Measurements from ENCODE around the gene BFSP2. TPM values are rescaled to one million over a fixed set of nuclear protein-coding genes. Genes with fewer than 3 reads are reported as not detected.

The BFSP2 gene
- total and polyA plus RNA-seq, 2 of the 4 experiments (the other 2 are of a cell fraction) = not detected

- Histone ChIP-seq H4K20me1 (ENCODE audit: insufficient read depth, low read length) (no peaks in the 10 kb centered on the region), H3K9me3 (ENCODE audit: control insufficient read depth, insufficient read depth, low read length) (no peaks in the 10 kb centered on the region), H3K36me3 (ENCODE audit: control insufficient read depth, insufficient read depth, low read length) (no peaks in the 10 kb centered on the region), H3K14ac (replicated peaks; ENCODE audit: low read depth, low read length) (no peak overlapping the region), H4K5ac (ENCODE audit: low read depth, low read length) (no peak overlapping the region), H3K9ac (ENCODE audit: low read depth, low read length) (no peak overlapping the region), H3K4ac (ENCODE audit: low read depth, low read length) (no peak overlapping the region), H2BK120ac (ENCODE audit: low read depth, low read length) (no peak overlapping the region), H3K9me1 (ENCODE audit: insufficient read depth, low read length) (no peaks in the 10 kb centered on the region), H4K8ac (ENCODE audit: low read depth in 2 of 2, low read length in 2 of 2) (no peak overlapping the region), H2AK9ac (replicated peaks; ENCODE audit: low read depth, low read length, poor library complexity) (no peak overlapping the region), H3K56ac (ENCODE audit: extremely low read depth, insufficient read depth, low read length) (no peak overlapping the region), H3K79me1 (ENCODE audit: low read depth in 1 of 2, low read length in 2 of 2) (no peaks in the 10 kb centered on the region), H3K23ac (ENCODE audit: low read depth, low read length) (no peak overlapping the region), H2AK5ac (ENCODE audit: low read depth, low read length) (no peak overlapping the region), H3K4me1 (ENCODE audit: control insufficient read depth, insufficient read depth, low read length) (no peaks in the 10 kb centered on the region; the same call in 1 of the 2 replicates), H3K4me3 (ENCODE audit: insufficient read depth, low read depth, low read length) (no peak overlapping the region), H3K27me3 (ENCODE audit: control insufficient read depth, insufficient read depth, low read length) (peaks cover 8% of the 10 kb centered on the region), H2BK5ac (ENCODE audit: low read depth, low read length, poor library complexity, severe bottlenecking) (no peak overlapping the region), H2BK20ac (ENCODE audit: low read depth, low read length) (no peak overlapping the region), H2AFZ (replicated peaks; ENCODE audit: low read length, poor library complexity) (no peak overlapping the region), H4K91ac (ENCODE audit: insufficient read depth, low read depth, low read length) (no peak overlapping the region), H3K18ac (ENCODE audit: low read depth, low read length) (no peak overlapping the region), H3K4me2 (ENCODE audit: low read depth, low read length) (no peak overlapping the region), H2BK15ac (ENCODE audit: low read depth, low read length) (no peak overlapping the region), H3K27ac (ENCODE audit: insufficient read depth, low read length) (no peak overlapping the region)
- TF ChIP-seq SMC3 (IDR thresholded peaks at IDR 0.05; ENCODE audit: low read depth, low read length) = no peak
- no peak for TF ChIP-seq RCOR1 (IDR thresholded peaks at IDR 0.05; ENCODE audit: insufficient replicate concordance, low read length)
- TF ChIP-seq CTCF (conservative IDR thresholded peaks at IDR 0.05; ENCODE audit: low read depth, low read length) = no peak
- TF ChIP-seq CEBPB (IDR thresholded peaks at IDR 0.05; ENCODE audit: low read depth, low read length) = no peak
- no peak for TF ChIP-seq NFE2L2 (IDR thresholded peaks at IDR 0.05; ENCODE audit: low read depth, low read length)
- no peak for TF ChIP-seq POLR2A (IDR thresholded peaks at IDR 0.05; ENCODE audit: low read depth, low read length)
- TF ChIP-seq USF2 (IDR thresholded peaks at IDR 0.05; ENCODE audit: low read depth, low read length) = no peak
- TF ChIP-seq MAFK (IDR thresholded peaks at IDR 0.05; ENCODE audit: low read depth, low read length) = no peak
- no peak for TF ChIP-seq MXI1 (IDR thresholded peaks at IDR 0.05; ENCODE audit: borderline replicate concordance, low read depth, low read length)
- TF ChIP-seq BHLHE40 (IDR thresholded peaks at IDR 0.05; ENCODE audit: low read depth, low read length) = no peak
- no peak for TF ChIP-seq RFX5 (IDR thresholded peaks at IDR 0.05; ENCODE audit: low read depth, low read length)
- no peak for TF ChIP-seq RAD21 (IDR thresholded peaks at IDR 0.05; ENCODE audit: low read length)
- TF ChIP-seq FOS (IDR thresholded peaks at IDR 0.05; ENCODE audit: low read depth, low read length) = no peak
- TF ChIP-seq ELK1 (IDR thresholded peaks at IDR 0.05; ENCODE audit: borderline replicate concordance, low read depth, low read length) = no peak
- no peak for TF ChIP-seq MAZ (IDR thresholded peaks at IDR 0.05; ENCODE audit: borderline replicate concordance, low read depth, low read length)
- no peak for TF ChIP-seq CHD1 (IDR thresholded peaks at IDR 0.05; ENCODE audit: low read depth, low read length)
- dilution Hi-C loops (cut with HindIII; ENCODE audit: low sequenced_read_pairs, unreplicated experiment) (no loop called here), in situ Hi-C loops (cut with MboI; ENCODE audit: low sequenced_read_pairs) (loop anchor here (25.0 kb wide), 1 partner anchor 356 kb away; the partner anchor contains the start of gene SRPRB), intact Hi-C loops (cut with micrococcal nuclease) (loop anchor here (10.0 kb wide), 1 partner anchor 349 kb away; the partner anchor contains the start of gene SRPRB)
- POLR2A ChIA-PET (ENCODE audit: unreplicated experiment) = interaction anchor here (0.6 kb wide), 1 partner anchor 876 kb away, joined by 3 read pairs; no protein-coding TSS in a partner anchor
- ATAC-seq (ENCODE audit: low read depth) (no peak), DNase-seq (no peak)
- WGBS, 2 experiments (ENCODE audit: extremely low coverage in 2 of 2, insufficient read length in 1 of 2) = no CpG with 5 or more reads among the region's 2 CpGs
- CTCF ChIA-PET = no interaction called here
- BruUV-seq (replicated peaks) = no TSS peak
Measured at GRCh38 chr3:133455960-133456359, 56.1 kb downstream of the BFSP2 start.
